ENCODE data around the gene ST14.

- no peak for TF ChIP-seq CTCF (IDR thresholded peaks at IDR 0.05)
- no peak for TF ChIP-seq ZNF138 (CRISPR knock-in tag; conservative IDR thresholded peaks at IDR 0.05)
- no peak for TF ChIP-seq JUN (CRISPR knock-in tag; IDR thresholded peaks at IDR 0.05)
- TF ChIP-seq, protein P1, sequence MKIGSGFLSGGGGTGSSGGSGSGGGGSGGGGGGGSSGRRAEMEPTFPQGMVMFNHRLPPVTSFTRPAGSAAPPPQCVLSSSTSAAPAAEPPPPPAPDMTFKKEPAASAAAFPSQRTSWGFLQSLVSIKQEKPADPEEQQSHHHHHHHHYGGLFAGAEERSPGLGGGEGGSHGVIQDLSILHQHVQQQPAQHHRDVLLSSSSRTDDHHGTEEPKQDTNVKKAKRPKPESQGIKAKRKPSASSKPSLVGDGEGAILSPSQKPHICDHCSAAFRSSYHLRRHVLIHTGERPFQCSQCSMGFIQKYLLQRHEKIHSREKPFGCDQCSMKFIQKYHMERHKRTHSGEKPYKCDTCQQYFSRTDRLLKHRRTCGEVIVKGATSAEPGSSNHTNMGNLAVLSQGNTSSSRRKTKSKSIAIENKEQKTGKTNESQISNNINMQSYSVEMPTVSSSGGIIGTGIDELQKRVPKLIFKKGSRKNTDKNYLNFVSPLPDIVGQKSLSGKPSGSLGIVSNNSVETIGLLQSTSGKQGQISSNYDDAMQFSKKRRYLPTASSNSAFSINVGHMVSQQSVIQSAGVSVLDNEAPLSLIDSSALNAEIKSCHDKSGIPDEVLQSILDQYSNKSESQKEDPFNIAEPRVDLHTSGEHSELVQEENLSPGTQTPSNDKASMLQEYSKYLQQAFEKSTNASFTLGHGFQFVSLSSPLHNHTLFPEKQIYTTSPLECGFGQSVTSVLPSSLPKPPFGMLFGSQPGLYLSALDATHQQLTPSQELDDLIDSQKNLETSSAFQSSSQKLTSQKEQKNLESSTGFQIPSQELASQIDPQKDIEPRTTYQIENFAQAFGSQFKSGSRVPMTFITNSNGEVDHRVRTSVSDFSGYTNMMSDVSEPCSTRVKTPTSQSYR (CRISPR knock-in tag; IDR thresholded peaks at IDR 0.05) = no peak
- TF ChIP-seq SP1 (CRISPR knock-in tag; conservative IDR thresholded peaks at IDR 0.05) = no peak
- TF ChIP-seq ATF1 (CRISPR knock-in tag; IDR thresholded peaks at IDR 0.05) = no peak
- TF ChIP-seq ATF2 (CRISPR knock-in tag; IDR thresholded peaks at IDR 0.05; ENCODE audit: borderline replicate concordance, low read depth) = no peak
- no peak for TF ChIP-seq ETV6 (CRISPR knock-in tag; IDR thresholded peaks at IDR 0.05)
- TF ChIP-seq, protein P2, sequence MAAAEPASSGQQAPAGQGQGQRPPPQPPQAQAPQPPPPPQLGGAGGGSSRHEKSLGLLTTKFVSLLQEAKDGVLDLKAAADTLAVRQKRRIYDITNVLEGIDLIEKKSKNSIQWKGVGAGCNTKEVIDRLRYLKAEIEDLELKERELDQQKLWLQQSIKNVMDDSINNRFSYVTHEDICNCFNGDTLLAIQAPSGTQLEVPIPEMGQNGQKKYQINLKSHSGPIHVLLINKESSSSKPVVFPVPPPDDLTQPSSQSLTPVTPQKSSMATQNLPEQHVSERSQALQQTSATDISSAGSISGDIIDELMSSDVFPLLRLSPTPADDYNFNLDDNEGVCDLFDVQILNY (CRISPR knock-in tag; IDR thresholded peaks at IDR 0.05) = no peak
- TF ChIP-seq, protein P3, sequence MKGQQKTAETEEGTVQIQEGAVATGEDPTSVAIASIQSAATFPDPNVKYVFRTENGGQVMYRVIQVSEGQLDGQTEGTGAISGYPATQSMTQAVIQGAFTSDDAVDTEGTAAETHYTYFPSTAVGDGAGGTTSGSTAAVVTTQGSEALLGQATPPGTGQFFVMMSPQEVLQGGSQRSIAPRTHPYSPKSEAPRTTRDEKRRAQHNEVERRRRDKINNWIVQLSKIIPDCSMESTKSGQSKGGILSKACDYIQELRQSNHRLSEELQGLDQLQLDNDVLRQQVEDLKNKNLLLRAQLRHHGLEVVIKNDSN (CRISPR knock-in tag; IDR thresholded peaks at IDR 0.05) = no peak
- no peak for TF ChIP-seq ZNF416 (CRISPR knock-in tag; IDR thresholded peaks at IDR 0.05)
- TF ChIP-seq RORB (CRISPR knock-in tag; IDR thresholded peaks at IDR 0.05) = no peak
Observed at GRCh38 chr11:130249371-130249770, 89.8 kb downstream of the ST14 start.
